GM18868 (cell line): ENCODE measurements around the gene LRRC52.

Source experiments
- ATAC-seq: cut with Tn5 transposase; IDR thresholded peaks from one replicate; pipeline ENCODE4 v1.9.1; 2021; ENCODE audit warnings: mild to moderate bottlenecking, moderate library complexity; ENCODE audit not compliant: unreplicated experiment

Gene LRRC52, protein sequence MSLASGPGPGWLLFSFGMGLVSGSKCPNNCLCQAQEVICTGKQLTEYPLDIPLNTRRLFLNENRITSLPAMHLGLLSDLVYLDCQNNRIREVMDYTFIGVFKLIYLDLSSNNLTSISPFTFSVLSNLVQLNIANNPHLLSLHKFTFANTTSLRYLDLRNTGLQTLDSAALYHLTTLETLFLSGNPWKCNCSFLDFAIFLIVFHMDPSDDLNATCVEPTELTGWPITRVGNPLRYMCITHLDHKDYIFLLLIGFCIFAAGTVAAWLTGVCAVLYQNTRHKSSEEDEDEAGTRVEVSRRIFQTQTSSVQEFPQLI

DNA sequence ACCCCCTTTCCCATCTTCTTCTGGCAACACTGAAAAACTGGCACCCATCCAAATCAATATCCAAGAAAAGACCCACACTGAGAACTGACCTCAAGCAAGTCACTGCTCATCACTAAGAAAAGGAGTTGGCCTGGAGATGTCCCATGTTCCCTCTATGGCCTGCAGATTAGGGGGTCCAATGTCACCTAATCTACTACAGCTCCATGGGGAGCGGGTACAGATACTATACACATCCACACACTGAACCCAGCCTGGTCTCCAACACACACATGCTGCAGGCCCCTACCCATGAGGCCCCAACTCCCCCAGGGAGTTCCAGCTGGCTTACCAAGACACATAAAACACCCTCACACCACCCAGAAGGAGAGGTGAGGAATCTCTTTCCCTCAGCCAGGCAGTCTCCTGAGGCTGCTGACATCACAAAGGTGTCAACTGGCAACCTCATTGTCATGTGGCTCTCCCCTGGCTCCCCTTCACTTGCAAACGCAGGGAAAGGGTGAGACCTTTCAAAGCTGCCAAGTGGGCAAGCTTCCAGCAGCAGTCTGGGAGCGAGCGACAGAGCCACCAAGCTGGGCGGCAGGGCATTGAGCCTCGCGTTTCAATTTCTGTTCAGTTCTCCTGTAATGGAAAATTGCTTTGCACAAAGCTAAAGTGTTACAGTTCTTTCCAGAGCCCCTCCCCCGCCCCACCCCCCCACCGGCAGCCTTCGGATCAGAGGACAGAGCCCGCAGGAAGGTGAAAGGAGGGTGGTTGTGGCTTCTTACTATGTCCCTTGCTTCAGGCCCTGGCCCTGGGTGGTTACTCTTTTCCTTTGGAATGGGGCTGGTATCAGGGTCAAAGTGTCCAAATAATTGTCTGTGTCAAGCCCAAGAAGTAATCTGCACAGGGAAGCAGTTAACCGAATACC lies at the start of gene LRRC52:
Gene LRRC52 (plus strand): TSS at position 469 of the 907 bp plus-strand sequence. CDS start 297 bp downstream, at position 766.
- ATAC-seq = no peak

DNA sequence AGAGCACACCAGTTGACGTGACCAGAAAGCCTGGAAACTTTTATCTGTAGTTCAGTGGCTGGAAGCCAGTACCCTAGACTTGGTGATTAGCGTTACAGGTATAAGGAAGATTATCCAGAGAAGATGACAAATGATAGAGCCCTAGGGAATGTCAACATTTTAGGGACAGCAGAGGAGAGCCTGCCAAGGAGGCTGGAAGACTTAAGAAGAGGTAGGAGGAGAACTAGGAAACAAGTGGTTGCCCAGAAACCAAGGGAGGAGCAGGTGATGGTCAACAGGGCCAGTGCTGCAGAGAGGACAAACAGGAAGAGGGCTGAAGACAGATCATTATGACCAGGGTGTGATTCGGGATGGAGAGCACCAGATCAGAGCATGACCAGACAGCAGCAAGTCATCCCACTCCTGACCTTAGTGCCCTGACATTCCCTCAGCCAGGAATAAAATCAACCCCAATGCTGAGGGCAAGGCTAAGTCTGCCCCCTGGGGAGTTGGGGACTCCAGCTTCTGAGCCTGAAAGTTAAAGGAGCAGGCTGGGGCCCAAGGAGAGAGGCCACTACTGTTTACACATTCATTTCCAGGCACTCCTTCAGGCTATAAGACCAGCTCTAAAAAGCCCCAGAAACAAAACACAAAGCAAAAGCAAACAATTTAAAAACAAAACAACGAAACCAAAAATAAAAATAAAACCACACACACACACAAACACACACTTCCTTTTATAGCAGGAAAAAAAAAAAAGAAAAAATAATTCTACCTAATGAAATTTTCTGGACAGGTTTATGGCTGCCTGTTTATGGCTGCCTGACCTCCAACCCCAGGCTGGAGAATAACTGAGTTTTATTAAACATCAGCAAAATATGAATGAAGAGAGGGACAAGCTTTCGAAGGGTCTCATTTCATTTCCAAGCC lies 48.6 kb upstream of the LRRC52 start:
- ATAC-seq = no peak

- ATAC-seq = no peak
Measured at GRCh38 chr1:165495858-165496205, 48.0 kb upstream of the LRRC52 start.

GRCh38 chr1:165496501-165496900 lies 47.3 kb upstream of the LRRC52 start:
- ATAC-seq = no peak

DNA sequence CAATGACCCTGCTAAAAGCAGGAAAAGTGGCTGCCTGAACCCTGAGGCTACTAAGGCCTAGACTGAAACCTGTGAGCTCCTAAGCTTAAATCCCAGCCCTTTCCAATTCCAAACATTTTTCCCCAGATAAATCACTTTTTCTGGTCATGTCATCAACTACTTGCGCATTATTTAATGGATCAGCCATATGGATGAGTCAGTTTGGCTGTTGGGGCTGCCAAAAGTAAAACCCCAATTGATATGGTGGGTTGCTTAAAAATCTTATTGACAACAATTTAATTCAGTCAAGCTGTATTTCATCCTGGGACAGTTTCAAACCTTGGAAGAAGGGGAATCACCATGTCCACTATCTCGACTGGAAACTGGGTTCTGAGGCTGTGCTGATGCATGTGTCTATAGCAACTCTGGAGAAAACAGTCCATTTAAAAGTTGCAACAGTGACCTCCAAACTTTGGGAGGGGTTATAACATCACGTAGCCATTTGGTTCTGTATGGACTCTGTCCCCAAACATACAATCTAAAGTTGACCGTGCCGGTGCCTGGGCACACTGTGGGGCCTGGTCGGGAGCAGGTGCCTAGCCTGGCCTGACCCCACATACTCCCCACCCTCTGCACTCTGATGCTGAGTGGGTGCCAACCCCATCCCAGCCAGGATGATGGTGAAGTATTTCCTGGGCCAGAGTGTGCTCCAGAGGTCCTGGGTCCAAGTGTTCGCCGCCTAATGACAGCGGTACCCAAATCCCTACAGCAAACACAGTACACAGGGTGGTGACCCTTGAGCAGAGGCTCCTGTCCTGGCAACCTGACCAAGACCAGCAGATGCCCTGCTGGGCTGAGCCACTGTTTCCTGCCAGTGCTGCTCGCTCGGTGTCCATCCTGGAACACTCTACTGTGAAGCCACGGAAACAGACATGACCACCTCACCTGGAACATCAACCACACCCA lies 46.5 kb upstream of the LRRC52 start:
- ATAC-seq = no peak

- no peak for ATAC-seq
Measured at GRCh38 chr1:165501330-165501969, 42.4 kb upstream of the LRRC52 start.

DNA sequence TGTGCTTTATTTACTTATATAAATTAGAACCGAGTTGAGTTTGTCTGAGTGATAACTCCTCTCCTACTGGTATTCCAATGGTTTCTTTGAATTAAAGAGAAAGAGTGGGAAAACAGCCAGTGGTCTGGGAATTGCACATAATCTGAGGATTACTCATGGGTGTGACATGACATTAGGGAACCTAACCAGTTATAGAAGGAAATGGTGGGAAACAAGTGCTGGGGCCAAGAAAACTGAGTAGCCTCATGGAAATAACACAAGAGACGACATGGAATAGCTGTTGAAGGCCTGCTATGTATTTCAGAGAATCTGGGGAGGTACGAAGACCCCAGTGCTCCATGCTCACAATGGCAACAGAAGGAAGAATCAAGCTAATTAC lies 41.8 kb upstream of the LRRC52 start:
- no peak for ATAC-seq

DNA sequence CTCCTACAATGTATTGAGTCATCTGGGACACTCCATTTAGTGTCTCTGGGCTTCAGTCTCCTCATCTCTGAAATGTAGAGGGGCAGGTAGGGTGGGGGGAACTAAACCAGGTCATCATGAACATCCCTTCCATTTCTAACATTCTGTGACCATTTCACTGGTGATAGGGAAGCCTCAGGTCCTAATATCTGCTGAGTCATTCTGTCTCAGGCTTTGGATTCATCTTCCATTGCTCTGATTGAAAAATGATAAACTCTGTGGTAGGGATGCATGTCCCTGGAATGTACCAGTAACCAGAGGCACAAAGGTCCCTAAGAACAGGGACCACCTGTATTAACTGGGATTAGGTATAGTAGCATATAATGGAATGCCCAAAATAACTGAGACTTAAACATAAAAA lies 36.2 kb upstream of the LRRC52 start:
- no peak for ATAC-seq

DNA sequence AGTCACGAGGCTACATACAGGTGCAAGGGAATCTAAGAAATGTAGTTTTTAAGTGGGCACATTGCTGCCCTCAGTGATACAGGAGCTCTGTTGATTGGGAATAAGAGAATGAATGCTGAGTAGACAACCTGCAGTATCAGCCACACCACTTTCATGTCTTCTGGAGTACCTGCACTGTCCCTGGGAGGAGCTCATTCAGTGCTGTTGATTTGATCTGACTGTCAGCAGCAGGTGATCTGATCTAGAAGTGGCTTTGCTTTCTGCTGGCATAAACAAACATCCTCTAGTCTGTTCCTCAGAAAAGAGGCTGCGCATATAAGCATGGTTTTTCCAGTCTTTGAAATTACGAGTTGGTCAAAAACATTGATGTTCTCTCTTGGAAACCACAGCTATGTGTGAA lies 35.5 kb upstream of the LRRC52 start:
- ATAC-seq = no peak

DNA sequence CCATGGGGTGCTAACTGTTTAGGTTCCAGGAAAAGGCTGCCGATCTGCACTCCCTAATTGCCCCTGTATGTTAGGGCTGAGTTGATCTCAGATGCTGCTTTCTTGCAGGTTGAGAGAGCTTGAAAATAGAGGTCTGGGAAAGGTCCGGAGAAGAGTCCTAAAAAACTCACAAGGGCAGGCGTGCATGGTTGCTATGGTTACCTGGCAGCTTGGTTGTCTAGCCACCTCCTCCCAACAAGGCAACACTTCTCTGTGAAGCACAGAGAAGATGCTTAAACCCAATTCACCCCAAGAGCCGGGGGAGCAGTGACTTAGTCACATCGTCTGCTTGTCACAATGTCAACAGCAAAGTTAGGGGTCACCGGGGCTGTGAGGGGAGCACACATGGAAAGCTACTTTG lies 31.0 kb upstream of the LRRC52 start:
- ATAC-seq = no peak

GRCh38 chr1:165516469-165516868 lies 27.3 kb upstream of the LRRC52 start:
- no peak for ATAC-seq

DNA sequence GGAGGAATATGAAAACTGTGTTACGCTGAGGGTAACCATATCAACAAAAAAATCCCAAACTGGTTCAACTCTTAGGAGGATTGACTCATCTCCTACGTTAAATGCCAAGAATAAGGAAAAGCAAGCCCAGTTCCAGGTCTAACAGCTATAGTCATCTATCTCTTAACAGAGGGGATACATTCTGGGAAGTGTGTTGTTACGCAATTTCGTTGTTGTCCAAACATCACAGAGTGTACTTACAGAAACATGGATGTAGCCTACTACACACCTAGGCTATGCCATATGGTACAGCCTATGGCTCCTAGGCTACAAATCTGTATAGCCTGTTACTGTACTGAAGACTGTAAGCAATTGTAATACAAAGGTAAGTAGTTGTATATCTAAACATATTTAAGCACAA lies 23.2 kb upstream of the LRRC52 start:
- no peak for ATAC-seq

GRCh38 chr1:165524639-165525285 lies 19.0 kb upstream of the LRRC52 start:
- ATAC-seq = no peak

DNA sequence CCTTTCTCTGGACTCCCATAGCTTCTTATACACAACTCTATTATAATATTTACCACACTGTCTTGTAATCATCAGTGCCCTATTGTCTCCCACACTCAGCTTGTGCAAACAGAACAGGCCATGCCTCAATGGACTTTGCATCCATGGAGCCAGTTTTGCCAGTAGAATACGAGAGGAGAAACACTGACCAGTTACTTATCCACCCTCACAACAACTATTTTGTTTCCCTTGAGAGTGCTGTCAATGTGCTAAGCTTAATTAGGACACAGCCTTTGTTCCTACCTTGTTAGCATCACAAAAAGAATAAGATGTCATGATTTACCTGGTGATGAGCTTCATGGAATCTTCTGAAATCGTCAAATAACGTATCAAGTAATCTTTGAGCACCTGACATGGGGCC lies 18.1 kb upstream of the LRRC52 start:
- no peak for ATAC-seq

DNA sequence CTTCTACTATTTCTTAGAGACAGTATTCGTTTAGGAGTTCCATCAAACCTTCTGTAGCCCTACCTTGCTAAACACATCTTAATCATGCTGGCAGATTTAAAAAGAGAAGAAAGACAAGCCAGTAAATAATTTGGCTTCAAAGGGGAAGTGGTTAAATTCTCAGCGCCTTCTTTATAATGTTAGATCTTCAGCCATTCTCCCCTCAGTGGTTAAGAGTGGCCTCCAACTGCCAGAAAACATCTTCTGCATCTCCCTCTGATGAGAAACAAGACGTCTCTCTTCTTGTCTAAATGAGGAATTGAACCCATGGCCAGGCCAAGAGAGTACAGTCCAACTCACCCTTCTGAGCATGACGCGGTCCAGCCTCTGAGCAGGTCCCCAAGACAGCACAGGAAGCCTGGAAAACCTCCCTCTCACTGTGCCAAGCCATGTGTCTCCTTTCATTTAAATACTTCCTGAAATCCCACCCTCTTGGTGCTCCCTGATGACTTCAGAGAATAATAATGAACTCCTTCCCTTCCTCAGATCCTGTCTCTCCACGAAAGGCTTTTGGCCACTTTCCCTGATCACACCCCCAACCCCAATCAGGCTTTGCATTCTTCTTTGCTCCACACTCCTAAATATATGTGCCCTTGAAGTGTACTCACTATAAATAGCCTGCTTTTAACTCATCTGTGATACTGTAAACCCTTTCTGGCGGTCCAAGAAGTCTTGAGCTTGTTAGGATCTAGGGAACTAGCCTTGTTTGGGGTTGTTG lies 16.4 kb upstream of the LRRC52 start:
- no peak for ATAC-seq

GRCh38 chr1:165531021-165531420 lies 12.8 kb upstream of the LRRC52 start:
- no peak for ATAC-seq

DNA sequence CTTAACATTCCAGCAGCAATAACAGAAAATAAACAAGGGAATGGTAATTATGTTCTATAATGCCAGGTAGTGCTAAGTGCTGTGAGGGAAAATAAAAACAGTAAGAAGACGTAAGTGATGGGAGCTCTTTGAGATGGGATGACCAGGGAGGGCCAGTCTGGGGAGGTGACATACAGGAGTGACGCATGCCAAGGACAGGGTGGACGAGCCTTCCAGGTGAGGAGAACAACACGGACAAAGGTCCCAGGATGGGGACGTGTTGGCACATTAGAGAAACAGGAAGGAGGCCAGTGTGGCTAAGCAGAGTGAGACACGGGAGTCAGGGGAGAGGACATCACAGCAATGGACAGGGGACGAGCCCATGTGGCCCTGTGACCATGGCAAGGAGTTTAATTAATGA lies 11.7 kb upstream of the LRRC52 start:
- no peak for ATAC-seq

DNA sequence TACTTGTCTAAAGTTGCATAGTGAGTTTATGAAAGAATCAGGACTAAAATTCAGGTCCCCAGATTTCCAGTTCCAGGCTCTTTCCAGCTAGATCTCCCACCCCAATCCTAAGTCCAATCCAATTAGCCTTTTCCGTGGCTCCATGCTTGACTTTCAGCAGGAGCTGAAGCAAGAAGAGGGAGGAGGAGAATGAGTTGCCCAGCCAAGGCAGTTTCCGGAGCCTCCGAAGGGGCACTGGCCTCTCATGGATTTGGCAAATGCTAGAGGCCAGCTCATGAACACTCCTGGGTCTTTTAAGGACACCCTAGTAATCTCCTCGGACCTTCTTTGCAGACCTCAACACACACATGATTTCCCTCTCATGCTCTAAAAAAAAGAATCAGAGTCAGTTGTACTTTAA lies 10.5 kb upstream of the LRRC52 start:
- ATAC-seq = no peak
